Effector CD8-positive, alpha-beta T cell (primary cell): ENCODE measurements around the gene HYI.
"Not testable (repeated sequence)": the region's sequence is repeated elsewhere in the genome, so short reads cannot be mapped to it uniquely, and the experiment has no call there.

Experiments
- DNase-seq: peaks from one replicate; lab custom pipeline; 2025; lab: John Stamatoyannopoulos, UW
- total RNA-seq, 4 experiments: gene quantifications; one replicate each; lab custom pipeline; 2026; lab: John Stamatoyannopoulos, UW

Gene HYI, protein sequence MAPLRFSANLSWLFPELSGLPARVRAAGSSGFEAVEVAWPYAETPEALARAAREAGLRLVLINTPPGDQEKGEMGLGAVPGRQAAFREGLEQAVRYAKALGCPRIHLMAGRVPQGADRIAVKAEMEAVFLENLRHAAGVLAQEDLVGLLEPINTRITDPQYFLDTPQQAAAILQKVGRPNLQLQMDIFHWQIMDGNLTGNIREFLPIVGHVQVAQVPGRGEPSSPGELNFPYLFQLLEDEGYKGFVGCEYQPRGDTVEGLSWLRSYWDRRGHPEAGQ
- 7.9 to 15.1 (median 11.0) reads per million in 4 experiments for total RNA-seq

DNA sequence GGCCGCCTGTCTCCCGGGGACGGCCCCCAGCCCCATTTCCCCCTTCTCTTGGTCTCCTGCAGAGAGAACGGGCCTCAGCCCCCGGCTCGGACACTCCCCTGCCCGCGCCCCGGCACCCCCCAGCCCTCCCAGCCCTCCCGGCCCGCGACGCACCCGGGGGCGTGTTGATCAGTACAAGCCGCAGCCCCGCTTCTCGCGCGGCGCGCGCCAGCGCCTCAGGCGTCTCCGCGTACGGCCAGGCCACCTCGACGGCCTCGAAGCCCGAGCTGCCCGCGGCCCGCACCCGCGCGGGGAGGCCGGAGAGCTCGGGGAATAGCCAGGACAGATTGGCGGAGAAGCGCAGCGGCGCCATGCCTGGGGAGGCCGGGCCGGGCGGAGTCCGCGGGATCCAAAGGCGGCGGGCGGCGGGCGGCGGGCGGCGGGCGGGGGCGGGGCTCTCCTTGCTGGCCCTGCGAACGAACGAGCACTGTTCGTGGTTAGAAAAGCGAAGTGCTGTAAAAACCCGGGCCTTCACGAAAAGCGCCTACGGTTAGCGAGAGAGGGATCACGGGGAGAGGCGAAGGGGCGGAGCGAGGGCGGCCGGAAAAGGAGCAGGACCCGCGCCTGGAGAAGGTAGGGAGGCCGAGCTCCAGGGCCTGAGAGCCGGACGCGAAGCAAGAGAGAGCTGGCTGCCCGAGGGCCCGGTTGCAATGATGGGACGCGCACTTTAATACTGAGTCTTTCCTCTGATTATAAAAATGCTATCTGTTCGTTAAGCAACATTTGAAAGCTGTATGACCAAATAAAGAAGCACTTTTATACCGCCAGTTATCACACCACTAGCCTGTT, at the start of gene HYI:
HYI (minus strand) TSS at position 490 of the 828 bp plus-strand sequence; CDS start at position 352, 138 bp downstream.
- no peak for DNase-seq

DNA sequence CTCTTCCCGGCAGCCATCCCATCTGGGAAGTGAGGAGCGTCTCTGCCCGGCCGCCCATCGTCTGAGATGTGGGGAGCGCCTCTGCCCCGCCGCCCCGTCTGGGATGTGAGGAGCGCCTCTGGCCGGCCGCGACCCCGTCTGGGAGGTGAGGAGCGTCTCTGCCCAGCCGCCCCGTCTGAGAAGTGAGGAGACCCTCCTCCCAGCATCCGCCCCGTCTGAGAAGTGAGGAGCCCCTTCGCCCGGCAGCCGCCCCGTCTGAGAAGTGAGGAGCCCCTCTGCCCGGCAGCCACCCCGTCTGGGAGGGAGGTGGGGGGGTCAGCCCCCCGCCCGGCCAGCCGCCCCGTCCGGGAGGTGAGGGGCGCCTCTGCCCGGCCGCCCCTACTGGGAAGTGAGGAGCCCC, 48.1 kb upstream of the HYI start:
- DNase-seq, result not testable (repeated sequence)

DNA sequence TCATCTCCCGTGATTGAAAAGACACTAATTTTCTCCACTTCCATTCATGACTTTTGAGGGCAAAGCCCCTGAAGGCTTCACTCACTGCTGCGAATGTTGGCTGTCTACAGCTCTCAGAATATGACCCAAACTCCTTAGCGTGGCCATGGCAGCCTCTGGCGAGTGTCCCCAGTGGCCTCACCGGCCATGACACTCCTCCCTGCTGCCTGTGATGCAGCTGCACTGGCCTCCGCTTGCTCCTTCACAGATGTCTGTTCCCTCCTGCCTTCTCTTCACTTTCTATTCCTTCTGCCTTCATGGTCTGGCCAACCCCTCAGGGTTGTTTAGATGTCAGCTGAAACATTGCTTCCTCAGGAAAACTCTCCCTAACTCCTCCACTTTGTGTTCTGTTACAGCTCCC, 46.2 kb upstream of the HYI start:
- no peak for DNase-seq

DNA sequence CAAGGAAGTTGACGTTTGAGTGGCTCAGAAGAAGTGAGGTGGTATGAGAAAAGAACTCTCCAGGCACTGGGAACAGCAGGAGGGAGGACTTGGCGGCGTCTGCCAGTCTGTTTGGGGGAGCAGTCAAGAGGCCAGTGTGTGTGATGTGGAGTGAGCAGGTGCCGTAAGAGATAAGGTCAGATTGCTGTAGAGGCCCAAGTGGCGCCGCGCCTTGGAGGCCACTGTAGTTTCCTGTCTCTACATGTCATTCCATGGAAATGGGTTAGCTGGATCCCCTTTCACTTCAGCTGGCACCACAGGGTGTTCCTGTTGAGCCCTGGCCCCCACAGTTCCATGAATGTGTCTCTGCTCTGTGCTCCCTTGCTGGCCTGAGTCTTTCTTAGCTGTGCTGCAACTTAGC, 41.5 kb upstream of the HYI start:
- no peak for DNase-seq

DNA sequence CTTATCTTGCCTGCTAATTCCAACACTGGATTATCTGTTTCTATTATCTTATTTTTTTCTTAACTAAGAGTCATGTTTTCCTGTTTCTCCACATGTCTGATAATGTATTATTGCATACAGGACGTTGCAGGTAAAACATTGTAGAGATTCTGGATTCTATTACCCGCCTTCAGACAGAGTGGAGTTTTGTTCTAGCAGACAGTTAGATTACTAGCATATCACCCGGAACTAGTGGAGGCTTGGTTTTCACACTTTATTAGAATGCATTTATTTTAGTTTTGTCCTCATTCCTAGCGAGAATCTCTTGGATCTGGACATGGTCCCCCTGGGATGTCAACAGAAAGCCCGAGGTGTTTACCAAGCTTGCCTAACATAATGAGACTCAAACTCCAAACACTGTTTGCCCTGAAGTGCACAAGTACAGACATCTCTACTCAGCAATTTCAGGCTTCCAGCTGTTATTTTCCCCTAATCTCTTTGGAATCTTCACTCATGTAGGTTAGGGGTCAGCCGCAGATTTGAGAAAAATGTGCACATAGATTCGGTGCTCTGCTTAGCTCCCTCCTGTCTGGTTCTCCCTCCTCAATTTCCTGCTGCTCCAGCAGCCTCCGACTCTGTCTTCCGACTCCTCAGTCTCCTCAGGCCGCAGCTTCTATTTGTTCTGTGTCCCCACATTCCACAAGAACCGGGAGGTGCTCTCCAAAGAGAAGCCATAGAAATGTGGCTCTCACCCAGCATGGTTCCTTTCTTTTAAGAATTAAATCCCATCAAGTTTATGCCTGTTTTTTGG, 40.1 kb upstream of the HYI start:
- no peak for DNase-seq

DNA sequence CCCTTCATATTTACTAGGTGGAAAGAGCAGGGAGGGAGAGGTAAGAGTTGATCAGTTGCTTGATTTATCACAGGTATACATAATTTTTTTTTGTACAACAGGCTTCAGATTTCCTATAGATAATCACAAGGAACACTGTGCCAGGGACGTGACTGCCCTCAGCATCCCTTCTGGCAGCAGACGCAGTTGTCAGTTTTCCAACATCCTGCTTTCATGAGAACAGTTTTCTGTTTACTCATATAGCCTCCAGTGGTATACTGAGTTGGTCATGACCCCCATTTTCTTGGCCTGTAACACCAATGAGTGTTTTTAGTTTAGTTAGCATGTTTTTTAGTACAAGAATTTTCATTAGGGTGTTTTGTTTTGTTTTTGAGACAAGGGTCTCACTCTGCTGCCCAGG, 39.1 kb upstream of the HYI start:
- no peak for DNase-seq

DNA sequence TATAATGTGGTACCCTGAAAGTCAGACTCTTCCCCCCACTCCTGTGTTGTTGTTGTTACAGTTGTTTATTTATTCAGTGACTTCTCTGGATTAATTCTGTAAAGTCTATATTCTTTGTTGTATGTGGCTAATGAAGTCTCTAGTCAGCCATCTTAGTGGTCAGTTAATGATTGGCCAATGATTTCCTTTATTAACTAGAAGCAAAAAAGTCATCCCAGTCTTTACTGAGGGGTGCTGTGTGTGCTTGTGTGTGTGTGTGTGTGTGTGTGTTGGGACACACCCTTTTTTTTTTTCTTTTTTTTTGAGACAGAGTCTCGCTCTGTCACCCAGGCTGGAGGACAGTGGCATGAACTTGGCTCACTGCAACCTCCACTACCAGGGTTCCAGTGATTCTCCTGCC, 37.3 kb upstream of the HYI start:
- no peak for DNase-seq

DNA sequence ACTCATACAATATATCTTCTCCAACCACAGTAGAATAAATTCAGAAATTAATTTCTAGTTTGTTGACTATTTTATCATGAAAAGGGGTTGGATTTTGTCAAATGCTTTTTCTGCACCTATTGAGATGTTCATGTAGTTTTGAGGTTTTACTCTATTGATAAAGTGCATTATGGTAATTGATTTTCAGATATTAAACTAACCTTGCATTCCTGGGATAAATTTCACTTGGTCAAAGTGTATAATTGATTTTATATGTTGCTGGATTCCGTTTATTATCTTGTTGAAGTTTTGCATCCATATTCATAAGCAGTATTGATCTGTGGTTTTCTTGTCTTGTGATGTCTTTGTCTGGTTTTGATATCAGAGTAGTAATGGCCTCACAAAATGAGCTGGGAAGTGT, 34.4 kb upstream of the HYI start:
- DNase-seq, result no peak

DNA sequence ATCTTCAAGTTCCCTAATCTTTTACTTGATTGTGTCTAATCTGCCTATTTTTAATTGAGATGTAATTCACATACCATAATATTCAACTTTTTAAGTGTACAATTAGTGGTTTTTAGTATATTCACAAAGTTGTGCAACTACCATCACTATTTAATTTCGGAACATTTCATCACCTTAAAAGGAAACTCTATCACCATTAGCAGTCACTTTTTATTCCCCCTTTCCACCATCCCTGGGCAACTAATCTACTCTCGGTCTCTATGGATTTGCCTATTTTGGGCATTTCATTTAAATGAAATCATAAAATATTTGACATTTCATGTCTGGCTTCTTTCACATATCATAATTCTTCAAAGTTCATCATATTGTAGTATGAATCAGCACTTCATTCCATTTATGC, 30.6 kb upstream of the HYI start:
- DNase-seq, result no peak

DNA sequence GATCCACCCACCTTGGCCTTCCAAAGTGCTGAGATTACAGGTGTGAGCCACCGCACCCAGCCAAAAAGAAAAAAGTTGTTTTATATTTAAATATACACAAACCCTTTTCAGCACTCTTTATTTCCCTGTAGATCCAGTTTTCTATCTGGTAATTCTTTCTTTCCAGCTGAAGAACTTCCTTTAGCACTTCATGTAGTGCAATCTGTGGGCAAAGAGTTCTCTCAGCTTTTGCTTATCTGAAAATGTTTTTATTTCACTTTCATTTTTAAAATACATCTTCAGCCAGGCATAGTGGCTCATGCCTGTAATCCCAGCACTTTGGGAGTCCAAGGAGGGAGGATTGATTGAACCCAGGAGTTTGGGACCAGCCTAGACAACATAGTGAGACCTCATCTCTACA, 28.5 kb upstream of the HYI start:
- DNase-seq, result no peak

DNA sequence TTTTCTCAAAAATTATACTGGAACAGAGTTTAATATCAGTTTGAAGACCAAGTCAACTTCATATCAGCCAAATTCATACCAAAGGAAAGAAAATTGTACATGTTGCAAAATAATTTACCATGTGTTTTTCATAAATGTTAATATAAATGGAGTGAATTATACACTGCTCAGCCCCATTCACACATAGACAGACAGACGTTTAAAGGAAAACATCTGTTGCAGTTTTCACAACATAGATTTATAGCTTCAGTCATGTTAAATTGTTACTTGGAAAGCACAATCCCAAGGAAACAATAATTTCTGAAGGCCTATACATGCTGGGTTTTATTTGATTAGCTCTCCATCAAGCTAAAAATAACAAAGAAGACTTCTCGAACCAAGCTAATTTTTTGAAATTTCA, 27.8 kb upstream of the HYI start:
- DNase-seq, result no peak

DNA sequence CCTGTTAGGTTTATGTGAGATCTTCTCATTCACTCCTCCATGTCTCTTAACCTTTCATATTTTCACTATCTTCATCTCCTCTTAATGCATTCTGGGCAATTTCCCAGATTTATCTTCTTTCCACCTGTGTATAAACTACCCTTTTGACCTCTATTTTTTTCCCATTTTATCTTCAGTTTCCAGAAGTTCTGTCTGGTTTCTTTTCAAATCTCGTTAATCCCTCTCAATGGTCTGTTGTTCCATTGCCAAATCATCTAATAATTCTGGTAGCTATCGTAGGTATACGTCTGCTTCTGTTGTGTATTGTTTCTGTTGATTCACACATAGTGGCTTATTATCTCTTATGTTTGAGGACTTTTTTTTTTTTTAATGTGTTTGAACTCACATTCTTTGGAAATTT, 25.7 kb upstream of the HYI start:
- no peak for DNase-seq

DNA sequence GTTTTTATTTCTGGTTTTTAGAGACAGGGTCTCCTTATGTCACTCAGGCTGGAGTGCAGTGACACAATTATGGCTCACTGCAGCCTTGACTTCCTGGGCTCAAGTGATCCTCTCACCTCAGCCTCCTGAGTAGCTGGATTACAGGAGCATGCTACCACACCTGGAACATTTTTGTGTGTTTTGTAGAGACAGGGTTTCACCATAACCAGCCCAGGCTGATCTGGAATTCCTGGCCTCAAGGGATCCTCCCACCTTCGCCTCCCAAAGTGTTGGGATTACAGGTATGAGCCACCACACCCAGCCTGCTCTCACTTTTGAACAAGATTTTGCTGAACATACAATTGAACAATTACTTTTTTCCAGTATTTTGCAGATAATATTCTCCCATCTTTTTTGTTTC, 24.0 kb upstream of the HYI start:
- DNase-seq, result no peak

DNA sequence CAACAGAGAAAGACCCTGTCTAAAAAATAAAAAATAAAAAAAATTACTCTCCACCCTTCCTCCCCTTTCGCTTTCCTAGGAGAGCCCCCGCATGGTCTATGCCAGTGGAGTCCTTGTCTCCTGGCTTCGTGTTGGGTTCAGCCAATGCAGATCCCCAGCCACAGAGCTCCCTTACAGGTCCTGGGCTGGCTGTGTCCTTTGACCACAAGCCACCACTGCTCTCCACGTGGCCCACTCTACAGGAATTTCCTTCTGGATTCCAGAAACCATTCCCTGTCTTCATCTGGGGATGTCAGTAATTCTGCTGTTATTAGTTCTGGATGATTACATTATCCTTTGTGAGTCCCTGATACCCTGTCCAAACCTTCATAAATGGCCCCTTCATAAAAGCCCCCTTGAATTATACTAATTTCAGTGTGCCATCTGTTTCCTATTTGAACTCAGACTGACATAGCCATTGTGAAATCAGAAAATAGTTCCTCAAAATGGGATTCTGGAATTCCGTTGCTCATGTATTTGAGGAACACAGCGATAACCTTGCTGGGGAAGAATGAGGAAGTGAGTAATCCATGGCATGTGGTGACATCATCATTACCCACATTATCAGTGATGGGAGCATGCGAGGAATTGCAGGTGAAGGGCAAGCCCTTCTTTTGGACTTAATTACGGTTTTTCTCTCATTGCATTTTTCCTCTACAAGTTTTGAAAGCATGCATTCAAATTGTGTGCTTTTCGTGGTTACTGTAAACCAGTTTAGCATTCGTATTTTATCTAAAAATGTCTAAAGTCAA, 22.1 kb upstream of the HYI start:
- not testable (repeated sequence) for DNase-seq

DNA sequence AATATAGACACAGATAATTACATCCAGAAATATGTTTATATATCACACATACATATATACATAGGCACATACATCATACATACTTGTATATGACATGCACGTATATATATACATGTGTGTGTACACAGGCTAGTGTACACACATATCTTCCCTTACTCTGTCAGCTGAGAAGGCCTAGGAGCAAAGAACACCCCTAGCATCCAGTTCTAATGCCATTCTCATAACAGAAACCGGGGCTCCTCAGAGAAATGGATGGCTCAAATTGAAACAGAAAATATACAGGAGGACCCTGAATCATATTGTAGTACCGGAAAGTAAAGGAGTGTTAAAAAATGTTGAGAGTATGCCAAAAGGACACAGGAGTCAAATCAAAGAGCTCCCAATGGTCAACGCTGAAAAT, 19.7 kb upstream of the HYI start:
- DNase-seq, result no peak

DNA sequence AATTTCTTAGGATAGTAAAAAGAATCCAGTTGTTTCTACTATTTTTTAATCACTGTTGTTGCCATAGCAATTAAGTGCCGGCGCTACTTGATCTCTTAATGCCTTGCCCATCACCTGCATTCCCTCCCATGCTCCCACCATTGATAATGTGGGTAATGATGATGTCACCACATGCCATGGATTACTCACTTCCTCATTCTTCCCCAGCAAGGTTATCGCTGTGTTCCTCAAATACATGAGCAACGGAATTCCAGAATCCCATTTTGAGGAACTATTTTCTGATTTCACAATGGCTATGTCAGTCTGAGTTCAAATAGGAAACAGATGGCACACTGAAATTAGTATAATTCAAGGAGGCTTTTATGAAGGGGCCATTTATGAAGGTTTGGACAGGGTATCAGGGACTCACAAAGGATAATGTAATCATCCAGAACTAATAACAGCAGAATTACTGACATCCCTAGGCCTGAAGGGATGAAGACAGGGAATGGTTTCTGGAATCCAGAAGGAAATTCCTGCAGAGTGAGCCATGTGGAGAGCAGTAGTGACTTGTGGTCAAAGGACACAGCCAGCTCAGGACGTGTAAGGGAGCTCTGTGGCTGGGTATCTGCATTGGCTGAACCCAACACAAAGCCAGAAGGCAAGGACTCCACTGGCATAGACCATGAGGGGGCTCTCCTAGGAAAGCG, 18.9 kb upstream of the HYI start:
- DNase-seq, result not testable (repeated sequence)

DNA sequence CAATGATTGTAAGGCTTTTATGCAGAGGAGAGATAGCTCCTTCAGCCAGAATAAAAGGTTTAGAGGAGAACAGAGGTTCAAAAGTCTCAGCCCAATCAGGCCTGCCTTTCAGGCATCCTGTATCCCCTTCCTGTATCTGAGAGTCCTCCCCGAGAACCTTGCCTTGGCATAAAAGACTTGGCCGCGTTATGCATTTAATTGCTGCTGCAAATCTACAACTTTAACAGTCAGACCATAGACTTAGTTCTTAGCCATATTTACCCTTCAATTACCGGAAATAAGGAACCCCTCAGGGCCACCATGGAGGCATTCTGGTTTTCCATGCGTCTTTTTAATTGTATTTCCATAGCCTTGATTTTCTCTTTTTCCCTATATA, 18.3 kb upstream of the HYI start:
- no peak for DNase-seq

DNA sequence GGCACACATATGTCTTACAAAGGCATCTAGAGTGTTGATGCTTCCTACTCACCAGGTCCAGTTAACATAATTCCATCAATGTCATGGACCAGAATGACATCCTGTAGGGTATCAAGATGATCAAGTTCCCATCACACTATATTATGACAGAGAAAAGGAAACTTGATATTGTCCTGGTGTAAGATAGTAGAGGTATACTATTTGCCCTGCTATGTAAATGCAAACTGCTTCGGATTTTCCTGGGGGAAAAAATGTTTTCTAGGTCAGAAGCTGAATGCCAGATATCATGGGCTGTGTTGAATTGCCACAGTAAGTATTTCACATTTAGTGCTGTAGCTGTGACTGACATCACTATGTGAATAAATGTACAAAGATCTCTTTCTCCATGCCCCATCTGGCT, 16.2 kb upstream of the HYI start:
- DNase-seq, result no peak

DNA sequence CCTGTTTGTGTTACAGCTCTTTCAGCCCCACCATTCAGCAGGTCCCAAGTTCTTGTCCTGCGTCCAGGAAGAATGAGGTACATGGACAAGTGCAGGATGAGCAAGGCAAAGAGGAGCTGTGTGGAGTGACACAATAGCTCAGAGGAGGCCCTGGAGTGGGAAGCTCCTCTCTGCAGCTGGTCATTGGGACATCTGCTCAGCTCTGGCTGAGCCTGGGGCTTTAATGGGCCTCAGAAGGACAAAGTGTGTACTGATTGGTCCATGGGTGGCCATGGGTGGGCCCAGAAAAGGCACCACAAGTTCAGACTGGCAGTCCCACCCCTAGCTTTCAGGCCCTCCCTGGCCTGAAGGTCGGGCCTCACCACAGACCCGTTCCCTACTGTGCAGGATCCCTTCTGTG, 14.7 kb upstream of the HYI start:
- DNase-seq, result no peak

DNA sequence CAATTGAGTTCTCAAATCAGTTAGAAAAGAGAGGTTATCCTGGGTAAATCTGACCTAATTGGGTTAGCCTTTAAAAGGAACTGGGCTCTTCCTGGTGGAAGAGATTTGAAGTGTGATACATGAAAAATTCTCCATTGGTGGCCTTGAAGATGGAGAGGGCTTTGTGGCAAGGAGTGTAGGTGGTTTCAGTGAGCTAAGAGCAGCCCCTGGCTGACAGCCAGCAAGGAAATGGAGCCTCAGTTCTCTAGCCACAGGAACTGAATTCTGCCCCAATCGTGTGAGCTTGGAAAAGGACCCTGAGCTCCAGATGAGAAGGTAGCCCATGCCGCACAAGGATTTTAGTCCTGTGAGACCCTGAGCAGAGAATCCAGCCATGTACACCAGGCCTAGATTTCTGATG, 12.7 kb upstream of the HYI start:
- no peak for DNase-seq

DNA sequence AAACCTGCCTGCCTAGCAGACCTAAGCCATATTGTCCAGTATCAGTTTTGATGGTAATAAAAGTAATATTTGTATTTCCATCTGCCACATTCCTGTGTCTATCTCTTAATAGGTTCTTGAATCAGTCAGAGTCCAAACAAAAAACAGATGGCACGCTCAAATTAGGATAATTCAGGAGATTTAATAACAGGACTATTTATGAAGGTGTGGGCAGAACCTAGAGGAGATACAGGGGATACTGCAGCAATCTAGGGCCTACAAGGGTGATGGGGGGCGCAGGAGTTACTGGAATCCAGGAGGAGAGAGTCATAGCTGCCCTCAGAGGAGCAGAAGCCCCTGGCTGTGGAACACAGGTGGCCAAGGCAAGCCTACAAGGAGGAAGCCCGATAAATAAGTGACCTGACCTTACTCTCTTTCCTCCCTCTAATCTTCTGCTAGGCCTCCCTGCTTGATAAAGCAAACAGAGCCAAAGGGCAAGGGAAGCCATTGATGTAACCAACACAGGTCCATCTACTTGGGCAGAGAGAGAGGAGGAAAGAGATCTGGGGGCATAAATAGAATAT, 11.9 kb upstream of the HYI start:
- no peak for DNase-seq
